NCI-H2081 (cell line): ENCODE data around the gene C13orf42.

ENCODE experiments used
- DNase-seq, 2 experiments: peaks; one replicate each; lab custom pipeline; 2025; lab: John Stamatoyannopoulos, UW

C13orf42 gene

DNA sequence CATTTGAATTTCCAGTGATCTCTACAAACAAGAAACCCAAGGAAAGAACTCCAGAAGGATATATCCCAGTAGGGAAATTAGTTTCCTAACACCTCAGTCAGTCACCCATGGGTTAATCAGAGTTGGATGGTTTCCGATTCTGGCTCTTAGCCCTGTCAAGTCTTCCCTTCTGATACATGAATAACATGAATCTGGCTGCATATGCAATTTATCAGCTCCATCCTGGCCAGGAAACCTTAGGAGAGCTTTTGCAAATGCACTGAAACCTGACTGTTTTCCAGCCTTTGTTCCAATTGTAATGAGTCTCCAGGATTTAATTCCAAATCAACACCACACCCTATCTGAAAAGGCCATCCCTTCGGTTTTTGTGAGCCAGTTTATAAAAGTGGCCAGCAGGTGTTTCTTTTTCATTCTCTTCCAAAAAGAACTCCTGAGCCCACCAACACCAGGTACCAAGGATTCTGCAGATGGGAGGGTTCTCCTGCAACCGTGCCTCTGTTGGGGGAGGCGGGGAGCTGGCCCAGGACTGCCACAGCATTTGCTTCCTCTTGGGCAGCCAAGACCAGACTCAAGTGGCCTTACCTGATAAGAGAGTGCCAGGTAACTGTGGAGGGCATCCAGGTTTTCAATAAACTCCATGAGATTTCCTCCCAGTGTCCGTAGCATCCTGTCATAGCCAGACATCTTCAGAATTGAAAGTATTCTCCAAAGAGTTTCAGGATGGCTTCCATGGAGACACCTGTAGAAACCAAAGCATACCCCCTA lies 77.5 kb downstream of the C13orf42 start:
- DNase-seq, result peak; percentile 60 to 82

DNA sequence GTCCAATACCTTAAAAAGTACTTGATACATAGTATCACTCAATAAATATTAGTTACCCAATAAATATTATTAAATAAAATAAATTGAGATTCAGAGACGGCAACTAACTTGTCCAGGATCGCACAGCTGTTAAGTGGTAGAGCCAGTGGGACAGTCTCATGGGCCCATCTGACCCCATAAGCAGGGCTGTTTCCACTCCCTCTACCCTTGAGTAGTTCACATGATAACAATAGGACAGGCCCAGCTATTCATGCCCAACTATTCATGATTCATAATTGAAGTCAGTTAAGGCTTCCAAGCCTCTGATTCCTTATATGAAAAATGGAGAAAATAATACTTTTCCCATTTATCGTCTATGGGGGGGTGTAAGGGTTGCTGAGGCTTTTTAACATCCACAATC lies 78.2 kb downstream of the C13orf42 start:
- DNase-seq, result peak in 1 of 2 experiments; percentile 4
